ENCODE results near the gene FOXC2. TPM values are rescaled to one million over a fixed set of nuclear protein-coding genes. Genes with fewer than 3 reads are reported as not detected.

The FOXC2 gene
- total RNA-seq, 6 experiments from 2014 or later = 0.20 TPM; not detected in 5

DNA sequence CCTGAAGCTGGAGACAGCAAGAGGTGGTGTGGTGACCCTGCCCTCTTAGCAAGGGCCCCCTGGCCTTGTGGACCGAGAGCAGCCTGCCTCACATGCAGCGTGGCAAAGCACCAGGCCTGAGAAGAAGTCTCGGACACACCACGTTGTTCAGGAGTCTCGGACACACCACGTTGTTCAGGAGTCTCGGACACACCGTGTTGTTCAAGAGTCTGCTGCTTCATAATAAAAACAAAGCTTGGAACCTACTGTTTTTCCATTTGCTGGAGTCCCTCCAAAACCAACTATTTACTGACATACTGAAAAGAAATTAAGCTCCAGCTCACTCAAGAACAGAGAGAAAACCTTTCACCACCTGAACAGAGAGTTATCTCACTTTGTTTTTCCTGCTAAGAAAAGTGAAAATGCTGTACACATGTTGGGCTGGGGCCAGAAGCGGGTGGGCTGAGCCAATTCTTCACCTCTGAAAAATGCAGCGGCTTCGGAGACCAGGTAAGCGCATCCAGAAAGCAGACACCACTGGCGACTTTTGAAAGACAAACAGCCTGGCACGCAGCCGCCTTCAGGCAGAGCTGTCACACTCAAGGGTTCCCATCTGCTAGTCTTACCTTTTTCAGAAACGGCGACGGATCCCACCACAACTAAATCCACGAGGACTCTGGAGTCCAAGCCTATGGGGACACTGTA is 20.5 kb upstream of the FOXC2 start:
- Histone ChIP-seq H3K27ac (no peak overlapping the region), H3K36me3 (peaks cover 0 to 38% (median 10%) of the 10 kb centered on the region in 4 donors), H3K4me3 (no peak overlapping the region), H3K27me3 (no peaks in the 10 kb centered on the region), H3K4me1 (no peaks in the 10 kb centered on the region), H3K9me3 (no peaks in the 10 kb centered on the region)
- 88% methylated on average over 12 of the region's 19 CpGs for WGBS (ENCODE audit: insufficient coverage, low coverage, low lambda C conversion rate, missing lambda C conversion rate)
- ATAC-seq (no peak), DNase-seq (no peak)
- TF ChIP-seq, protein P1, sequence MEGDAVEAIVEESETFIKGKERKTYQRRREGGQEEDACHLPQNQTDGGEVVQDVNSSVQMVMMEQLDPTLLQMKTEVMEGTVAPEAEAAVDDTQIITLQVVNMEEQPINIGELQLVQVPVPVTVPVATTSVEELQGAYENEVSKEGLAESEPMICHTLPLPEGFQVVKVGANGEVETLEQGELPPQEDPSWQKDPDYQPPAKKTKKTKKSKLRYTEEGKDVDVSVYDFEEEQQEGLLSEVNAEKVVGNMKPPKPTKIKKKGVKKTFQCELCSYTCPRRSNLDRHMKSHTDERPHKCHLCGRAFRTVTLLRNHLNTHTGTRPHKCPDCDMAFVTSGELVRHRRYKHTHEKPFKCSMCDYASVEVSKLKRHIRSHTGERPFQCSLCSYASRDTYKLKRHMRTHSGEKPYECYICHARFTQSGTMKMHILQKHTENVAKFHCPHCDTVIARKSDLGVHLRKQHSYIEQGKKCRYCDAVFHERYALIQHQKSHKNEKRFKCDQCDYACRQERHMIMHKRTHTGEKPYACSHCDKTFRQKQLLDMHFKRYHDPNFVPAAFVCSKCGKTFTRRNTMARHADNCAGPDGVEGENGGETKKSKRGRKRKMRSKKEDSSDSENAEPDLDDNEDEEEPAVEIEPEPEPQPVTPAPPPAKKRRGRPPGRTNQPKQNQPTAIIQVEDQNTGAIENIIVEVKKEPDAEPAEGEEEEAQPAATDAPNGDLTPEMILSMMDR (IDR thresholded peaks at IDR 0.05) = no peak
- no peak for TF ChIP-seq POLR2A (IDR thresholded peaks at IDR 0.05)
- intact Hi-C loops (cut with DNase I) = no loop called here

DNA sequence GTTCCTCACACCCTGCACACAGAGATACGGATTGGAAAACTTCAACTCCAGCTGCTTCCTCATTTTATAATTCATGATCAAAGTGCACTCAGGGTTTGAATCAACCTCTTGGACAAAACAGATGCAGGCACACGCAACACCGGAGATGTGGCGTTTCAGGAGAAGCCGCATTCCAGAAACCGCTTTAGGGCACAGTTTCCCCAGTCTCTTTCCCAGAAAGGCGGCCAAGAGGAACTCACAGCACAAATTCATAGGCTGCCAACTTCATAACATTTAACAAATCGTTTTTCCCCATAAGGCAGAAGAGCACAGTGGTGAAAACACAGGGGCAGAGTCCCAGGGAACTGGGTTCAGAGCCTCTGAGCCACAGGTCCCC is 20.0 kb upstream of the FOXC2 start:
- Histone ChIP-seq H3K4me3 (no peak overlapping the region), H3K36me3 (peaks cover 0 to 33% (median 7%) of the 10 kb centered on the region in 4 donors), H3K4me1 (no peaks in the 10 kb centered on the region), H3K9me3 (no peaks in the 10 kb centered on the region), H3K27ac (no peak overlapping the region), H3K27me3 (no peaks in the 10 kb centered on the region)
- intact Hi-C loops (cut with DNase I) = no loop called here
- no peak for ATAC-seq
- no peak for DNase-seq
- no peak for TF ChIP-seq POLR2A (IDR thresholded peaks at IDR 0.05)
- TF ChIP-seq, protein P1 (IDR thresholded peaks at IDR 0.05) = no peak
- 80% methylated on average over 3 of the region's 8 CpGs for WGBS (ENCODE audit: insufficient coverage, low coverage, low lambda C conversion rate, missing lambda C conversion rate)

DNA sequence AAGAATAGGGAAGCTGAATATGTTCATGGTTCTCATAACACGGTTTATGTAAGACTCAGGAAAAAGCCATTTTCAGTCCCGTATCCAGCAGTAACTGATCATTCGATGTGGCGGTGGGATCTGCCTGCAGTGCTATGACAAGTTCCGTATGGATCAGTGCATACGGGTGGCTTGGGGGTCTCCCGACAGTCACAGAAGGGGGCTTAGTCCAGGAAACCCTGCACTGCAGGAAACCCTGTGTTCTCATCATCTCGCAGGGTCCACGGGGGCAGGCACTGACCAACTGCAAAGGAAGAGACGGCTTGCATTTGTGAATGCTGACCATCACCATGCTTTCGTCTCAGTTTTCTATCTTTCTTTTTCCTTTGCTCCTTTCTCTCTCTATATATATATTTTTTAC is 19.3 kb upstream of the FOXC2 start:
- Histone ChIP-seq H3K9me3 (no peaks in the 10 kb centered on the region), H3K27me3 (no peaks in the 10 kb centered on the region), H3K4me3 (no peak overlapping the region), H3K4me1 (no peaks in the 10 kb centered on the region), H3K36me3 (peaks cover 0 to 26% (median 4%) of the 10 kb centered on the region in 4 donors), H3K27ac (no peak overlapping the region)
- intact Hi-C loops (cut with DNase I) = no loop called here
- no peak for TF ChIP-seq POLR2A (IDR thresholded peaks at IDR 0.05)
- TF ChIP-seq, protein P1 (IDR thresholded peaks at IDR 0.05) = no peak
- no peak for DNase-seq
- 88% methylated on average over 6 of the region's 11 CpGs for WGBS (ENCODE audit: insufficient coverage, low coverage, low lambda C conversion rate, missing lambda C conversion rate)
- ATAC-seq = no peak

DNA sequence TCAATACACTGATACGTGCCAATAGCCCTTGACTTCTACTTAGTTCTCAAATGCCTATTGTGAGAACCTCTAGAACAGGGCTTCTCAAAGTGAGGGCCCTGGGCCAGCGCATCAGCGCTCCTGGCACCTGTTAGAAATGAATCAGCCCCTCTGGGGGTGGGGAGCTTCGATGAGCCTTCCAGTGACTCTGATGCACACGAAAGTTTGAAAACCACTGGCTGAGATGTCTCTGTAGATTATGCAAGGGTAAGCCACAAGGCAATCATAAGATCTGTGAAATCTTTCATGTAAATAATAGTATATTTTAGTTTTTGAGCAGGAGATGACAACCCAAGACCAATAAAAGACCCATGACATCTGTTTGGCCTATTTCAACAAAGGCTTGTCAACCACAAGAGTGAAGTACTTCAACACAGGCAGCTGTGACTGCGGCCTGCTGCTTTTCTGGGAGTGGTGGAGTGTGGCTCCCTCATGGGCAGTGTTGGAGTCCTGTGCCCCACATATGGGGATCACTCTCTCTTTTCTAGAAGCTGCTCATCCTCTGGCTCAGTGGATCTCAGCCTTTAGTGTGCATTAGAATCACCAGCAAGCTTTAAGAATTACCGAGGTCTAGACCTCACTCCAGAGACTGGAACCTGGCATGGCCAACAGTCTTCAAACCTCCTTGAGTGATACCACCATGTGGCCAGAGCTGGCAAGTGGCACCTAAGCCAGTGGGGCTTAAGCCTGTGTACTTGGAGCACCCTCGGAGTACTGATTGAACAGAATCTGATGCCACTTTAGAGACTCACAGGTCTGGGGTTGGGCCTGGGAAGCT is 17.3 kb upstream of the FOXC2 start:
- H3K27me3 ChIP-seq = no peaks in the 10 kb centered on the region
- intact Hi-C loops (cut with DNase I) = no loop called here
- H3K27ac ChIP-seq = no peak overlapping the region
- no peak for DNase-seq
- peaks cover 0 to 4% (median 1%) of the 10 kb centered on the region in 4 donors for H3K4me1 ChIP-seq
- TF ChIP-seq, protein P1 (IDR thresholded peaks at IDR 0.05) = no peak
- TF ChIP-seq POLR2A (IDR thresholded peaks at IDR 0.05) = no peak
- 69% methylated on average over 5 of the region's 8 CpGs for WGBS (ENCODE audit: insufficient coverage, low coverage, low lambda C conversion rate, missing lambda C conversion rate)
- H3K36me3 ChIP-seq = peaks cover 0 to 23% (median 3%) of the 10 kb centered on the region in 4 donors
- H3K9me3 ChIP-seq = no peaks in the 10 kb centered on the region
- H3K4me3 ChIP-seq = no peak overlapping the region
- ATAC-seq = no peak
